ENCODE results near the gene TPSD1. TPM values are rescaled to one million over a fixed set of nuclear protein-coding genes. Genes with fewer than 3 reads are reported as not detected.

TPSD1 gene
- total and polyA plus RNA-seq, 10 of the 15 experiments (the other 5 are each of a cell fraction or from before 2014, with no cell fraction given): not detected

- H3K4me2 ChIP-seq (ENCODE audit: control insufficient read depth, insufficient read depth): no peak overlapping the region
- no peaks in the 10 kb centered on the region for H3K36me3 ChIP-seq (ENCODE audit: control insufficient read depth in 2 of 2, insufficient read depth in 2 of 2, low read length in 1 of 2)
- TF ChIP-seq TARDBP (IDR thresholded peaks at IDR 0.05; ENCODE audit: borderline replicate concordance) (no peak), MYC (IDR thresholded peaks at IDR 0.05; ENCODE audit: insufficient read depth, insufficient read length, insufficient replicate concordance, low read length, severe bottlenecking) (no peak), BACH1 (IDR thresholded peaks at IDR 0.05; ENCODE audit: borderline replicate concordance) (no peak), TCF12 (IDR thresholded peaks at IDR 0.05; ENCODE audit: low read depth, low read length) (no peak)
- ATAC-seq (no peak), FAIRE-seq (no peak), DNase-seq (ENCODE audit: low read depth, low spot score) (no peak)
- ChIA-PET CTCF (no interaction called here), RAD21 (ENCODE audit: unreplicated experiment) (no interaction called here), POLR2A (no interaction called here), SMC1A (ENCODE audit: uncharacterized antibody, unreplicated experiment) (no interaction called here)
- H3K27ac ChIP-seq (ENCODE audit: control insufficient read depth, insufficient read depth): no peak overlapping the region
- H2AFZ ChIP-seq (ENCODE audit: control insufficient read depth, low read depth, low read length): no peak overlapping the region
- no peaks in the 10 kb centered on the region for H3K4me1 ChIP-seq (ENCODE audit: control insufficient read depth, insufficient read depth, low read length)
- H3K4me3 ChIP-seq: no peak overlapping the region
- intact Hi-C loops (cut with micrococcal nuclease; ENCODE audit: unreplicated experiment): no loop called here
- no peak overlapping the region for H3K9ac ChIP-seq (ENCODE audit: control insufficient read depth, insufficient read depth, low read length)
- H3K27me3 ChIP-seq (replicated peaks in 1 of 2; ENCODE audit: control insufficient read depth in 2 of 2, insufficient read depth in 2 of 2, low read length in 1 of 2): no peaks in the 10 kb centered on the region; a peak in 1 of 4 replicates
- no peaks in the 10 kb centered on the region for H3K9me3 ChIP-seq (replicated peaks; ENCODE audit: control insufficient read depth, insufficient read depth, low read length)
- WGBS (ENCODE audit: insufficient coverage, insufficient replicate concordance, low lambda C conversion rate, missing lambda C conversion rate): 44% methylated on average over 29 of the region's 29 CpGs
- in situ Hi-C loops (cut with MboI): no loop called here
- H3K79me2 ChIP-seq (ENCODE audit: control insufficient read depth, insufficient read depth, low read length): no peaks in the 10 kb centered on the region
- no peaks in the 10 kb centered on the region for H4K20me1 ChIP-seq (ENCODE audit: control insufficient read depth, insufficient read depth)
- no TSS peak for BruUV-seq (replicated peaks)
Observed at GRCh38 chr16:1279945-1280589, 24.2 kb downstream of the TPSD1 start.

- ChIA-PET CTCF (no interaction called here), POLR2A (no interaction called here), SMC1A (ENCODE audit: uncharacterized antibody, unreplicated experiment) (no interaction called here), RAD21 (ENCODE audit: unreplicated experiment) (no interaction called here)
- H3K9me3 ChIP-seq (replicated peaks; ENCODE audit: control insufficient read depth, insufficient read depth, low read length): no peaks in the 10 kb centered on the region
- H3K27me3 ChIP-seq (replicated peaks in 1 of 2; ENCODE audit: control insufficient read depth in 2 of 2, insufficient read depth in 2 of 2, low read length in 1 of 2): no peaks in the 10 kb centered on the region; a peak in 1 of 4 replicates
- ATAC-seq (no peak), DNase-seq (ENCODE audit: low read depth, low spot score) (no peak), FAIRE-seq (no peak)
- H3K4me1 ChIP-seq (ENCODE audit: control insufficient read depth, insufficient read depth, low read length): no peaks in the 10 kb centered on the region
- H3K4me2 ChIP-seq (ENCODE audit: control insufficient read depth, insufficient read depth): no peak overlapping the region
- in situ Hi-C loops (cut with MboI) (no loop called here), intact Hi-C loops (cut with micrococcal nuclease; ENCODE audit: unreplicated experiment) (no loop called here)
- no peak for TF ChIP-seq ZBTB33 (IDR thresholded peaks at IDR 0.05)
- TF ChIP-seq ZNF384 (IDR thresholded peaks at IDR 0.05; ENCODE audit: borderline replicate concordance, low read depth, low read length): 0 out of 2 replicates have a peak, but pooled peaks have one; percentile 4
- no peaks in the 10 kb centered on the region for H4K20me1 ChIP-seq (ENCODE audit: control insufficient read depth, insufficient read depth)
- no peaks in the 10 kb centered on the region for H3K79me2 ChIP-seq (ENCODE audit: control insufficient read depth, insufficient read depth, low read length)
- no peak overlapping the region for H2AFZ ChIP-seq (ENCODE audit: control insufficient read depth, low read depth, low read length)
- no peak overlapping the region for H3K27ac ChIP-seq (ENCODE audit: control insufficient read depth, insufficient read depth)
- BruUV-seq (replicated peaks): no TSS peak
- WGBS (ENCODE audit: insufficient coverage, insufficient replicate concordance, low lambda C conversion rate, missing lambda C conversion rate): 49% methylated on average over 7 of the region's 8 CpGs
- no peak overlapping the region for H3K4me3 ChIP-seq
- no peak overlapping the region for H3K9ac ChIP-seq (ENCODE audit: control insufficient read depth, insufficient read depth, low read length)
- H3K36me3 ChIP-seq (ENCODE audit: control insufficient read depth in 2 of 2, insufficient read depth in 2 of 2, low read length in 1 of 2): no peaks in the 10 kb centered on the region
Observed at GRCh38 chr16:1280783-1281182, 24.9 kb downstream of the TPSD1 start.
